Measurements from ENCODE around the gene STAT3. TPM values are rescaled to one million over a fixed set of nuclear protein-coding genes. Genes with fewer than 3 reads are reported as not detected.

STAT3 gene
- total RNA-seq, 2 donors from 2014 or later: 105 to 150 TPM

DNA sequence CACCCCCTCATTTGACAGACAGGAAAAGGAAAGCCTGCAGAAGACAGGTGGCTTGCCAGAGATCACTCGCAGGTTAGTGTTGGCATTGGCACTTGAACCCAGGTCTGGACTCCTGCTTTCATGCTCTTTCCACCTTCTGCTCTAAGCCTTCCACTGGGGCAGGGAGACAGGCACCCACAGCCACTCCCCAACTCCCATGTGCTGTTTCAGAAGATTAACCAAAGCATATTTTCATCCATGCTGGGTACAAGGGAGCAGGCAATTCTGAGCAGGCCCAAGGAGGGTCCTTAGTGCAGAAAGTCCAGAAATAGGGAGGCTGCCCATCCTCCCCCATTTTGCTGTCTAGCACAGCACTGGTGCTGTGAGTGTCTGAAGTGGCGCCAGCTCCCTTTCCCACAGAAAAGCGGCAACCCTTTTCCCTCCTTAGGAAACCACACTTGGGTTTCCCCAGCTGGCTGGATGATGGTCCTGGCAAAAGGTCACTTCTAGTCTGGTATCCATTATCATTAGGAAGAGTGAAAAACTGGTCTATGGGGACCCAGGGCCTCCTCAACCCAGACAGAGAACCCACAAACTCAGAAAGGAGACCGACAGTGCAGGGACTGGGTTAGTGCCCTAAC is 36.9 kb upstream of the STAT3 start:
- H3K4me3 ChIP-seq: no peak overlapping the region
- DNase-seq (ENCODE audit: low spot score): no peak
- no peaks in the 10 kb centered on the region for H3K9me3 ChIP-seq
- no peaks in the 10 kb centered on the region for H3K36me3 ChIP-seq
- H3K27me3 ChIP-seq: no peaks in the 10 kb centered on the region
- peak overlapping the region; percentile 7 to 11 for H3K27ac ChIP-seq
- H3K4me1 ChIP-seq: peaks cover 0 to 34% of the 10 kb centered on the region in 2 donors
- TF ChIP-seq, protein P1, sequence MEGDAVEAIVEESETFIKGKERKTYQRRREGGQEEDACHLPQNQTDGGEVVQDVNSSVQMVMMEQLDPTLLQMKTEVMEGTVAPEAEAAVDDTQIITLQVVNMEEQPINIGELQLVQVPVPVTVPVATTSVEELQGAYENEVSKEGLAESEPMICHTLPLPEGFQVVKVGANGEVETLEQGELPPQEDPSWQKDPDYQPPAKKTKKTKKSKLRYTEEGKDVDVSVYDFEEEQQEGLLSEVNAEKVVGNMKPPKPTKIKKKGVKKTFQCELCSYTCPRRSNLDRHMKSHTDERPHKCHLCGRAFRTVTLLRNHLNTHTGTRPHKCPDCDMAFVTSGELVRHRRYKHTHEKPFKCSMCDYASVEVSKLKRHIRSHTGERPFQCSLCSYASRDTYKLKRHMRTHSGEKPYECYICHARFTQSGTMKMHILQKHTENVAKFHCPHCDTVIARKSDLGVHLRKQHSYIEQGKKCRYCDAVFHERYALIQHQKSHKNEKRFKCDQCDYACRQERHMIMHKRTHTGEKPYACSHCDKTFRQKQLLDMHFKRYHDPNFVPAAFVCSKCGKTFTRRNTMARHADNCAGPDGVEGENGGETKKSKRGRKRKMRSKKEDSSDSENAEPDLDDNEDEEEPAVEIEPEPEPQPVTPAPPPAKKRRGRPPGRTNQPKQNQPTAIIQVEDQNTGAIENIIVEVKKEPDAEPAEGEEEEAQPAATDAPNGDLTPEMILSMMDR (IDR thresholded peaks at IDR 0.05): no peak

DNA sequence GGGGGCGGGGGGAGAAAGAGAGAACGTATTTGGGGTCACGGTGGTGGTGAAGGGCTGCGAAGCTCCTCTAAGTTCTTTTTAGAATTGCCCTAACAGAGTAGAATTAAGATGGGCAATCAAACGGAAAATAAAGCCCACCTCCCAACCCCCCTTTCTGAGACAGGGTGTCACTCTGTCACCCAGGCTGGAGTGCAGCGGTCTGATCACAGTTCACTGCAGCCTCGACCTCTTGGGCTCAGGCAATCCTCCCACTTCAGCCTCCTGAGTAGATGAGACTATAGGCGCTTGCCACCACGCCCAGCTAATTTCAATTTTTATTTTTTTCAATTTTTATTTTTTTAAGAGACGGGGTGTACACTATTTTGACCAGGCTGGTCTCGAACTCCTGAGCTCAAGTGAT is 35.5 kb upstream of the STAT3 start:
- TF ChIP-seq, protein P1 (IDR thresholded peaks at IDR 0.05): no peak
- no peaks in the 10 kb centered on the region for H3K36me3 ChIP-seq
- no peak for DNase-seq (ENCODE audit: low spot score)
- peaks cover 0 to 47% of the 10 kb centered on the region in 2 donors for H3K4me1 ChIP-seq
- no peaks in the 10 kb centered on the region for H3K9me3 ChIP-seq
- H3K27me3 ChIP-seq: no peaks in the 10 kb centered on the region
- H3K4me3 ChIP-seq: peak overlapping the region; percentile 23 to 94
- H3K27ac ChIP-seq: peak overlapping the region; percentile 97 to 99

DNA sequence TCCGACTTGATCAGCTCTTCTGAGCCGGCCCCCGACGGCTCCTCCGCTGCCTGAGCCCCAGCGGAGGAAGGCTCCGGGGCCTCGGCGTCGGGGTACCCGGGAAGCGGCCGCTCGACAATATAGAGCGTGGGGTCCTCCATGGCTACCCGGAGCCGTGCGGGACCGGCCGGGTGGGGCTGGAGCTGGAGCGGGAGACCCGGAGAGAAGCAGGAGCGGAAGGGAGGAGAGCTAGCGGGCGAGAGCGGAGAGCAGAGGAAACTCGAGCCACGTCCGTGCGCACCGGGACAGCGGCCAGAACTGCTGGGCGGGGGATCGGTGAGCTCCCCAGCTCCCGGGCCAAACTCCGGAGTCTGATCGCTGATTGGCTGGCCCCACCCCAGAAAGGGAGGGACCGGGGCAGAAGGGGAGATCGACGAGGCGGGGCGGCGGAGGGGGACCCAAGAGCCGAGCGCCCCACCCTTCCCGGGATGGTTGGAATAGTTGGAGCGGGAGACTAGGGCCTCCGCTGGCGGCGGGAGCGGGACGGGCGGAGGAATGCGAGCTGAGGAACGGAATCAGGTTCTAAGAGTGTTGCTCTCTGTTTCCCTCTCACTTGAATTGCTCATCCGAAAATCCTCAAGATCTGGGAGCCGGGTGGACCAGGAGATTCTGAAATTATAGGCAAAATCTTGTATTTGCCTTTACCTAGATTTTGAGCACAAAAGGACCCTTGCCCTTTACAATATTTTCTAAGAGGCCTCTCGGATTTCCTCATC is 34.9 kb upstream of the STAT3 start, which contains the start of gene CAVIN1:
CAVIN1 (minus strand) TSS at position 299 of the 755 bp plus-strand sequence; CDS start at position 140, 159 bp downstream.
- no peaks in the 10 kb centered on the region for H3K27me3 ChIP-seq
- peak within 1 kb of the TSS; percentile 94 for H3K4me3 ChIP-seq
- H3K36me3 ChIP-seq: no peaks in the 10 kb centered on the region
- H3K9me3 ChIP-seq: no peaks in the 10 kb centered on the region
- peaks cover 0 to 47% of the 10 kb centered on the region in 2 donors for H3K4me1 ChIP-seq
- peak; percentile 98 for DNase-seq (ENCODE audit: low spot score)
- TF ChIP-seq, protein P1 (IDR thresholded peaks at IDR 0.05): no peak
- H3K27ac ChIP-seq: peak within 1 kb of the TSS; percentile 97 to 99

DNA sequence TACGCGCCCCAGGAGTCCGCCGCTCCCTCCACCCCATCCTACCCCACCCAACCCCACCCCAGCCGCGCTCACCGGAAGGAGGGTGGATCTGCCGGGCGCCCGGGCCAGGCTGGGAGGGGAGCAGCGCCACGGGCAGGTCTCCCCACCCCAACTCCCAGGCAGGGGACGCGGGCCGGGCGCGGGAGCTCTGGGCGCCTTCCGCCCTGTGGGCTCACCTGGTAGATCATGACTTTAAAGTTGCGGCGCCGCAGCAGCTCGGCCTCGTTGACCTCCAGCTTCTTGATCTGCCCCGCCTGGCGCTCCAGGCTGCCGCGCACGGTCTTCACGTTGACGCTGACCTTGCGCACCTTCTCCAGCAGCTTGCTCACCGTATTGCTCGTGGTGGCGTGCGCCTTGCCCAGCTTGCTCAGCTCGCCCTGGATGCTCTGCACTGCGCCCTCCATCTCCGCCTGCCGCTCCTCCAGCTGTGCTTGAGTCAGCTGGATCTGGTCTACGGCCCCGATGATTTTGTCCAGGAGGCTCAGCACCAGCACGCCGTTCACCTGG is 34.2 kb upstream of the STAT3 start:
- Histone ChIP-seq H3K4me3 (peak overlapping the region; percentile 94), H3K27me3 (no peaks in the 10 kb centered on the region), H3K4me1 (peaks cover 0 to 50% of the 10 kb centered on the region in 2 donors), H3K27ac (peak overlapping the region; percentile 97 to 99), H3K36me3 (no peaks in the 10 kb centered on the region), H3K9me3 (no peaks in the 10 kb centered on the region)
- no peak for DNase-seq (ENCODE audit: low spot score)
- TF ChIP-seq, protein P1 (IDR thresholded peaks at IDR 0.05): no peak

DNA sequence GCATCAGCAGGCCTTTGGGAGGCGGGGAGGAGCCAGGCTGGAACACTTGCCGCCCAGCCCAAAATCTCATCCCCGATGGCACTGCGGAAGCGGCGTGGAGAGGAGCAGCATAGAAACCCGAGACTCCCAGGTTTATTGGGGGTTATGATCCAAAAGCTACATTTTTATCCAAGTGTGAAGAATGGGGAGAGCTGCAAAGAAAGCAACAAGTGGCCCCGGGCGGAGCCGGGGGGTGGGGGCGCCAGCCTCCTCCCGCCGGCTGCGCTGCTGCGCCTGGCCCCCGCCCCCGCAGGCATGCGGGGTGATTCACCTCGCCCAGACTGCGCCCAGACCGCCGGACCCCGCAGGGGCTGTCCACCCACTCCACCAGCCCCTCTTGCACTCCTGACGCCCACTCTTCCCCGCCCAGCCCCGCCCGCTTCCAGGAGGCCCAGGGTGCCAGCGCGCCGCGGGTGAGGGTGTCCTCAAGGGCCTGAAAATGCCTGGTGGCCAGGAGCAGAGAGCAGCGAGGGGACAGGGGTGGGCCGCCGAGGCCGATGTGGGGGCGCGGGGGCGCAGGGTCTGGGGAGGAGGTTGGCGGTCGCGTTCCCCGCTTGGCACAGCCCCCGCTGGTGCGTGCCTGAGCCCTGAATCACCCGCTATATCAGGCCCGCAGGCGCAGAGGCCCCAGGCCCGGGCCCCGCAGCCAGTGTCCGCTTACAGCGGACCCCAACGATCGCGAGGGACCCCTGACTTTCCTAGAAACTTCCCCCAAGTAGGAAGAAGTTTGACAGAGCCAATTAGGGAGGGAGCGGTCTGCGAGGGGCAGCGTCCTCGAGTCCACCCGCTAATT is 33.5 kb upstream of the STAT3 start:
- H3K4me3 ChIP-seq: peak overlapping the region; percentile 94
- DNase-seq (ENCODE audit: low spot score): no peak
- no peaks in the 10 kb centered on the region for H3K36me3 ChIP-seq
- peak overlapping the region; percentile 97 to 99 for H3K27ac ChIP-seq
- H3K27me3 ChIP-seq: no peaks in the 10 kb centered on the region
- no peaks in the 10 kb centered on the region for H3K9me3 ChIP-seq
- H3K4me1 ChIP-seq: peaks cover 0 to 57% of the 10 kb centered on the region in 2 donors
- TF ChIP-seq, protein P1 (IDR thresholded peaks at IDR 0.05): no peak

Data from right atrium auricular region (tissue), 2 donors.